Stimulated activated memory B cell treated with anti-CD40 and anti-IgM and Interleukin-4, amounts not matched to agents 10 μg/mL and 1 μg/mL and 100 μg/mL, for 72 hours (primary cell): Measurements from ENCODE around the gene TMEM217.
A peak's percentile ranks its signal among the peaks of the same experiment; 100 is the strongest.

ENCODE experiments used
- ATAC-seq: fragments of 150-1000 bp; cut with Tn5 transposase; 2 replicates; pipeline ENCODE4 v1.10.0; 2021
- H3K27ac Mint-ChIP-seq: one replicate; pipeline ENCODE4 v1.8.0; 2022; ENCODE audit warnings: mild to moderate bottlenecking, mixed read lengths
- H3K27me3 Mint-ChIP-seq: one replicate; pipeline ENCODE4 v1.8.0; 2022; ENCODE audit warnings: mixed read lengths
- H3K36me3 Mint-ChIP-seq: one replicate; pipeline ENCODE4 v1.8.0; 2022; ENCODE audit warnings: mixed read lengths
- H3K4me1 Mint-ChIP-seq: one replicate; pipeline ENCODE4 v1.8.0; 2022; ENCODE audit warnings: mixed read lengths
- H3K4me3 Mint-ChIP-seq: one replicate; pipeline ENCODE4 v1.8.0; 2022; ENCODE audit warnings: mild to moderate bottlenecking, moderate library complexity, mixed read lengths
- H3K9me3 Mint-ChIP-seq: one replicate; pipeline ENCODE4 v1.8.0; 2022; ENCODE audit warnings: mixed read lengths

Gene TMEM217

GRCh38 chr6:37221585-37222124 lies 36.3 kb downstream of the TMEM217 start:
- H3K27me3 Mint-ChIP-seq = no peaks in the 10 kb centered on the region
- no peak for ATAC-seq
- no peaks in the 10 kb centered on the region for H3K36me3 Mint-ChIP-seq
- no peaks in the 10 kb centered on the region for H3K9me3 Mint-ChIP-seq
- no peak overlapping the region for H3K27ac Mint-ChIP-seq
- peak overlapping the region; percentile 78 for H3K4me3 Mint-ChIP-seq
- H3K4me1 Mint-ChIP-seq = peaks cover 13% of the 10 kb centered on the region

GRCh38 chr6:37218511-37218910 lies 39.4 kb downstream of the TMEM217 start:
- no peak for ATAC-seq
- Mint-ChIP-seq H3K4me3 (no peak overlapping the region), H3K4me1 (peaks cover 13% of the 10 kb centered on the region), H3K27me3 (no peaks in the 10 kb centered on the region), H3K36me3 (no peaks in the 10 kb centered on the region), H3K27ac (no peak overlapping the region), H3K9me3 (no peaks in the 10 kb centered on the region)

GRCh38 chr6:37218061-37218460 lies 39.9 kb downstream of the TMEM217 start:
- H3K27ac Mint-ChIP-seq = no peak overlapping the region
- no peak overlapping the region for H3K4me3 Mint-ChIP-seq
- no peak for ATAC-seq
- no peaks in the 10 kb centered on the region for H3K9me3 Mint-ChIP-seq
- no peaks in the 10 kb centered on the region for H3K27me3 Mint-ChIP-seq
- peaks cover 11% of the 10 kb centered on the region for H3K4me1 Mint-ChIP-seq
- no peaks in the 10 kb centered on the region for H3K36me3 Mint-ChIP-seq

DNA sequence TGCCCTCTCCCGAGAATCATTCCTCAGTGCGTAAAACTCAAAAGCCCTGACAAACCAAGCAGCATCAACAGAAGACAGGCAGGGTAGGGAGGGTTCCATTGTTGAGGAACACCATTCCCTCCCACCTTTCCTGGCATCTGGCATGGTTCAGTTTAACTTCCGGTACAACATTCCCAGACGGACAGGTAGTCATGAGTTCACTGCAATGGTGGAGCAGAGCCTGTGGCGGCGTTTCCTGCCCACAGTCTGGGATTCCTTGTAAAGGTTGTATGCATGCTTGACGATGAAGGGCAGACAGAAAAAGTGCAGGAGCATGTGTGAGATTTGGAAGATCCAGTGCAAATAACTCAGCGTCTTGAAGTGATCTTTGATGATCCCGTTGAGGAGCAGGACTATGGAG lies 45.7 kb downstream of the TMEM217 start:
- ATAC-seq = no peak
- Mint-ChIP-seq H3K27me3 (no peaks in the 10 kb centered on the region), H3K27ac (no peak overlapping the region)

DNA sequence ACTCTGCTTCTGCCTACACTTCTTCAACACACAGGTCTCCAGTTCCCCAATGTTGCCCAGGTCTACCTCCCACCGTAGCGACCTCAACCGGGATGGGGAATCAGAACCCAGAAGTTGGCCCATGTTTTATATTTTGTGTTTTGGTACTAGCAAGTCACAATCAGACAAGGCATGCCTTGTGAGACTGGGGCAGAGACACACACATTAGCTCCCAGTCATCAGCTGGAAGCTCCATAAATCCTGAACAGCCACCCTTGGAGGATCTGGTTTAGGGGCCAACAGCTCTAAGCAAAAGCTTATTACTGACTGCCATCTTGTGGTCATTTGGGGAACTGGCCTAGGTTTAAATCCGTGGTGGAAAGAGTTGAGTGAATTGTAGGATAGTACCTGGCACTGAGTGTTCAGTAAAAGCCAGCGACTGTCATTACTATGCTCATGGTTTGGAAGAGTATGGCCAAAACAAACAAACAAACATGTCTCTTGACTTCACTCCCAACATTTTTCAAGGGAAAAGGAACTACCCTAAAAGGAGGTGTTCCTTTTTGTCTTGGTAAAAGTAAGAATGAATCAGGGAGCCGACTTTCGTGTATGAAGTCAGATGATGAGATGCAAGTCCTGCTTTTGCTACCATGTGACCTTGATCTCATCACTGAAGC lies 47.5 kb downstream of the TMEM217 start:
- H3K4me3 Mint-ChIP-seq = no peak overlapping the region
- H3K27ac Mint-ChIP-seq = no peak overlapping the region
- H3K4me1 Mint-ChIP-seq = peaks cover 11% of the 10 kb centered on the region
- no peaks in the 10 kb centered on the region for H3K9me3 Mint-ChIP-seq
- peak; percentile 80 for ATAC-seq
- no peaks in the 10 kb centered on the region for H3K36me3 Mint-ChIP-seq
- no peaks in the 10 kb centered on the region for H3K27me3 Mint-ChIP-seq

More for the DNA sequence above, 45.7 kb downstream of the TMEM217 start:
- no peaks in the 10 kb centered on the region for H3K36me3 Mint-ChIP-seq
- no peak overlapping the region for H3K4me3 Mint-ChIP-seq
- H3K4me1 Mint-ChIP-seq = peaks cover 11% of the 10 kb centered on the region
- H3K9me3 Mint-ChIP-seq = no peaks in the 10 kb centered on the region

DNA sequence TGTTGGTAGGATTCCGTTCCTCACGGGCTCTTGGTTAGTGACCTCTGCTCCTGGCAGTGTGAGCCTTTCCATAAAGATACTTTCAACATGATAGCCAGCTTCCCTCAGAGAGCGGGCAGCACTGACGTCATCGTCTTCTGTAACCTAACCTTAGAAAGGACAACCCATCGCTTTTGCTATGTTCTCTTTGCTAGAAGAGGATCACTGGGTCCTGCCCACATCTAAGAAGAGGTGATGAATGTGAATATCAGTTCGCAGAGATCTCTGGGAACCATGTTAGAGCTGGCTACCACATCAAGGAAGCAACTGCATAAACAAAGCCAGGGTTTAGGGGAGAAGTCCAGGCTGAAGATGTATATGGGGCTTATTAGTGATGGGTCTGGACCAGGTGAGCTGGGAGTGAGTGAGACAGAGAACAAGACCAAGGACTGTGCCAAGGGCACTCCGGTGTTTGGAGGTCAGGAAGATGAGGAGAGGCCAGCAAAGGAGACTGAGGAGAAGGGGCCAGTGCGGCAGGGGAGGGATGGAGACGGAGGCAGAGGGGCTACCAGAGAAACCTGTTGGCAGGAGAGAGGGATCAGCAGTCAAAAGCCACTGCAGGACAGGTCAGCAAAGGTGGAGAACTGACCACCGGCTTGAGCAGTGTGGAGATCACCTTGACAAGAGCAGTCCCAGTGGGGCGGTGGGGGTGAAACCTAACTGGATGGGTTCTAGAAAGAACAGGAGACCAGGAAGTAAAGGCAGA lies 48.3 kb downstream of the TMEM217 start:
- no peak for ATAC-seq

DNA sequence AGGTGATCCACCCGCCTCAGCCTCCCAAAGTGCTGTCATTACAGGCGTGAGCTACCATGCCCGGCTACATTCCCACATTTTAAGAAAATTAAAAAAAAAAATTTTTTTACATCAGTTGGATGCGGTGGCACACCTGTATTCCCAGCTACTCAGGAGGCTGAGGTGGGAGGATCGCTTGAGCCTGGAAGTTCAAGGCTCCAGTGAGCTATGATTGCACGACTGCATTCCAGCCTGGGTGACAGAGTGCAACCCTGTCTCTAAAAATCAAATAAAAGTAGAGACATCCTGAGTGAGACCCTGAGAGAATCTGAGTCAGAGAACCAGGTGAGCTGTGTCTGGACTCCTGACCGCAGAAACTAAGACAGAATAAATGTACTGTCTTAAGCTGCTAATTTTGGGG lies 49.2 kb downstream of the TMEM217 start:
- H3K36me3 Mint-ChIP-seq = no peaks in the 10 kb centered on the region
- H3K27me3 Mint-ChIP-seq = no peaks in the 10 kb centered on the region
- ATAC-seq = no peak
- peaks cover 11% of the 10 kb centered on the region for H3K4me1 Mint-ChIP-seq
- no peak overlapping the region for H3K4me3 Mint-ChIP-seq
- H3K9me3 Mint-ChIP-seq = no peaks in the 10 kb centered on the region
- H3K27ac Mint-ChIP-seq = no peak overlapping the region

More for the DNA sequence above, 48.3 kb downstream of the TMEM217 start:
- Mint-ChIP-seq H3K4me3 (no peak overlapping the region), H3K4me1 (peaks cover 11% of the 10 kb centered on the region), H3K27me3 (no peaks in the 10 kb centered on the region), H3K27ac (peak overlapping the region; percentile 7), H3K36me3 (no peaks in the 10 kb centered on the region), H3K9me3 (no peaks in the 10 kb centered on the region)

- no peaks in the 10 kb centered on the region for H3K36me3 Mint-ChIP-seq
- H3K4me3 Mint-ChIP-seq = no peak overlapping the region
- H3K9me3 Mint-ChIP-seq = no peaks in the 10 kb centered on the region
- H3K4me1 Mint-ChIP-seq = peaks cover 11% of the 10 kb centered on the region
- H3K27me3 Mint-ChIP-seq = no peaks in the 10 kb centered on the region
- peak; percentile 78 for ATAC-seq
- H3K27ac Mint-ChIP-seq = peak overlapping the region; percentile 4
Observed at GRCh38 chr6:37207903-37208456, 50.0 kb downstream of the TMEM217 start.

GRCh38 chr6:37206622-37207021 lies 51.3 kb downstream of the TMEM217 start:
- Mint-ChIP-seq H3K36me3 (no peaks in the 10 kb centered on the region), H3K4me3 (no peak overlapping the region), H3K4me1 (peaks cover 11% of the 10 kb centered on the region), H3K27me3 (no peaks in the 10 kb centered on the region), H3K27ac (no peak overlapping the region), H3K9me3 (no peaks in the 10 kb centered on the region)
- ATAC-seq = no peak

- Mint-ChIP-seq H3K27me3 (no peaks in the 10 kb centered on the region), H3K9me3 (no peaks in the 10 kb centered on the region), H3K4me1 (peaks cover 11% of the 10 kb centered on the region), H3K36me3 (no peaks in the 10 kb centered on the region), H3K4me3 (no peak overlapping the region), H3K27ac (no peak overlapping the region)
- no peak for ATAC-seq
Observed at GRCh38 chr6:37205997-37206340, 52.0 kb downstream of the TMEM217 start.

DNA sequence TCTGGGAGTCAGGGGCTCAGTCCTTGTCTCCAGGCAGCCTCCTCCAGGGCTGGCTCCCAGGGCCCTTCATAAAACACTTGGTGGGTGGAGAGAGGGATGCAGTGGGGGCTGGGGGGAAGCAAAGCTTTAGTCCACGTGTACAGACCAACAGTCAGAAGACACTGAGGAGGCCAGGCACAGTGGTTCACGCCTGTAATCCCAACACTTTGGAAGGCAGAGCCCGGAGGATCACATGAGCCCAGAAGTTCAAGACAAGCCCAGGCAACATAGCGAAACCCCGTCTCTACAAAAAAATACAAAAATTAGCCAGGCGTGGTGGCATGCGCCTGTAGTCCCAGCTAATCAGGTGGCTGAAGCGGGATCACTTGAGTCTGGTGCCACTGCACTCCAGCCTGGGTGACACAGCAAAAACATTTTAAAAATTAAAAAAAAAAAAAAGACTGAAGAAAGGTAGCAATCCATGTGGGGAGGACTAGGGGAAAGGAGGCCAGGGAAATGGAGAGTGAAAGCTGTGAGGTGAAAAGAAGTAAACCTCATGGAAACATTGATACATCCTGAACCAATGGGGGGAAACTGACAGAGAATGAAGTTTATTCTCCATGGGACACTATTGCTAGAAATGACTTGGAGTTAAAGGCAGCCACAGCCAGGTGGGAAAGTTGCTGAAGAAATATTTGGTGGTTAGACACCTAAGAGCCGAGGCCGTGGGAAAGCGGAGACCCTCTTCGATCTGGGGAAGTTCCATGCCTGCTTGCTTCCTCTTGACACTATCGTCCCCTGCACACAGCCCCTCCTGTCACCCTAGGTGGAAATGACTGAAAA lies 52.6 kb downstream of the TMEM217 start:
- Mint-ChIP-seq H3K9me3 (no peaks in the 10 kb centered on the region), H3K27ac (no peak overlapping the region), H3K4me3 (no peak overlapping the region), H3K27me3 (no peaks in the 10 kb centered on the region), H3K4me1 (peaks cover 11% of the 10 kb centered on the region), H3K36me3 (no peaks in the 10 kb centered on the region)
- ATAC-seq = no peak

DNA sequence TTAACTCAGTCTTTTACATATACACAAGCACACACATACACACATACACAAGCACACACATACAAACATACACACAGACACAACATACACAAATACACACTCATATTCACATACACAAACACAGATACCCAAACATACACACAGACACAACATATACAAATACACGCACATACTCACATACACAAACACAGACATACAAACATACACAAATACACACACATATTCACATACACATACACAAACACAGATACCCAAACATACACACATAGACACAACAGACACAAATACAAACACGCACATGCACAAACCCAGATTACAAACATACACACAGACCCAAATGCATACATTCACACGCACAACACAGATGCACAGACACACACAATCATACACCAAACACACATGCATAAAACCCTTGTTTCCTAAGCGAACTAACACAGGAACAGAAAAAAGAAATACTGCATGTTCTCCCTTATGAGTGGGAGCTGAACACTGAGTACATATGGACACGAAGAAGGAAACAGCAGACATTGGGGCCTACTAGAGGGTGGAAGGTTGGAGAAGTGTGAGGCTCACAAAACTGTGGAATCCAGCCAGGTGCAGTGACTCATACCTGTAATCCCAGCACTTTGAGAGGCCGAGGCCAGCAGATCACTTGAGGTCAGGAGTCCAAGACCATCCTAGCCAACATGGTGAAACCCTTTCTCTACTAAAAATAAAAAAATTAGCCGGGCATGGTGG lies 53.8 kb downstream of the TMEM217 start:
- ATAC-seq = no peak
- no peaks in the 10 kb centered on the region for H3K9me3 Mint-ChIP-seq
- H3K4me3 Mint-ChIP-seq = no peak overlapping the region
- no peaks in the 10 kb centered on the region for H3K36me3 Mint-ChIP-seq
- no peak overlapping the region for H3K27ac Mint-ChIP-seq
- H3K4me1 Mint-ChIP-seq = peaks cover 11% of the 10 kb centered on the region
- no peaks in the 10 kb centered on the region for H3K27me3 Mint-ChIP-seq

- Mint-ChIP-seq H3K36me3 (no peaks in the 10 kb centered on the region), H3K27ac (no peak overlapping the region), H3K9me3 (no peaks in the 10 kb centered on the region), H3K4me1 (peaks cover 6% of the 10 kb centered on the region), H3K27me3 (no peaks in the 10 kb centered on the region), H3K4me3 (no peak overlapping the region)
- ATAC-seq = no peak
Observed at GRCh38 chr6:37202788-37203491, 55.0 kb downstream of the TMEM217 start.

DNA sequence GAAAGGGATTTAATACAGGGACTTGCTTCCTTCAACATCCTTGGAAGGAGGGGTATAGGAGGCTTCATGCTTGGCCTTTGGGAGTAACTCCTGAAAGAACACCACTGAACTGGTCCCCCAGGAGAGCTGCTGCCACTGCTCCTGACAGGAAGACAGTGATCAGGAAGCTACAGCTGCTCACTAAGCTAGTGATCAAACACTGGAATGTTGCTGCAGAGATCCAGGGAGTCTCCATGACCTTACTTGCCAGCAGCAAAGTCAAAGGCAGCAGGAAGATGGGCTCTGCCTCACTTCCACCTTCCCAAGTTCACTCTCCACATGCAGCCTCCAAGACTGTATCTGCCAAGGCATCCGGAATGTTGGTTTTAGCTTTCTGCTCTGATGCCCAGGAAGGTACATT lies 56.2 kb downstream of the TMEM217 start:
- H3K9me3 Mint-ChIP-seq = no peaks in the 10 kb centered on the region
- no peaks in the 10 kb centered on the region for H3K4me1 Mint-ChIP-seq
- no peak overlapping the region for H3K4me3 Mint-ChIP-seq
- H3K27me3 Mint-ChIP-seq = no peaks in the 10 kb centered on the region
- H3K27ac Mint-ChIP-seq = no peak overlapping the region
- ATAC-seq = no peak
- no peaks in the 10 kb centered on the region for H3K36me3 Mint-ChIP-seq
